Liver (tissue), 9 donors: ENCODE measurements around the gene GABPB1. TPM values are rescaled to one million over a fixed set of nuclear protein-coding genes. Genes with fewer than 3 reads are reported as not detected.

Experiments
- DNase-seq: peaks from one replicate; pipeline ENCODE4 v3.0.0-alpha.2; 2017; ENCODE audit warnings: low spot score
- H3K27ac ChIP-seq, 2 donors: one replicate each; pipeline ENCODE4 v1.7.0; 2013; ENCODE audit warnings: inconsistent platforms in 2 of 2, low read length in 2 of 2, control low read depth in 1 of 2, low read depth in 1 of 2, mild to moderate bottlenecking in 1 of 2
- H3K27me3 ChIP-seq, 4 donors: one replicate each; pipeline versions ENCODE4 v1.6.1 to v1.7.0; 2013; ENCODE audit warnings: low read length in 3 of 4, inconsistent platforms in 1 of 4, mild to moderate bottlenecking in 1 of 4, moderate library complexity in 1 of 4; ENCODE audit not compliant: control insufficient read depth in 4 of 4, insufficient read depth in 4 of 4
- H3K36me3 ChIP-seq, 4 donors: one replicate each; pipeline versions ENCODE4 v1.6.1 to v1.7.0; 2013; ENCODE audit warnings: low read length in 3 of 4, mild to moderate bottlenecking in 3 of 4, low read depth in 1 of 4, moderate library complexity in 1 of 4; ENCODE audit not compliant: control insufficient read depth in 4 of 4, insufficient read depth in 3 of 4
- H3K4me1 ChIP-seq, 4 donors: one replicate each; pipeline versions ENCODE4 v1.6.1 to v1.7.0; 2013; ENCODE audit warnings: low read length in 3 of 4, mild to moderate bottlenecking in 3 of 4, moderate library complexity in 1 of 4; ENCODE audit not compliant: control insufficient read depth in 4 of 4, insufficient read depth in 4 of 4
- H3K4me3 ChIP-seq, 3 donors: one replicate each; pipeline versions ENCODE4 v1.6.1 to v1.7.0; 2013; ENCODE audit warnings: low read length in 3 of 3, control low read depth in 1 of 3, low read depth in 1 of 3, mild to moderate bottlenecking in 1 of 3
- H3K9ac ChIP-seq, 2 donors: one replicate each; pipeline ENCODE4 v1.7.0; 2013; ENCODE audit warnings: low read length in 2 of 2, mild to moderate bottlenecking in 2 of 2, moderate library complexity in 2 of 2, control low read depth in 1 of 2, low read depth in 1 of 2
- H3K9me3 ChIP-seq, 4 donors: one replicate each; pipeline versions ENCODE4 v1.6.1 to v1.7.0; 2013; ENCODE audit warnings: low read length in 3 of 4; ENCODE audit not compliant: control insufficient read depth in 4 of 4
- ATF3 ChIP-seq: IDR thresholded peaks from 2 replicates; pipeline ENCODE4 v1.6.1; 2016; ENCODE audit warnings: antibody characterized with exemption
- EGR1 ChIP-seq, 2 donors: IDR thresholded peaks; 2 replicates each; pipeline ENCODE4 v1.6.1; 2016 to 2018; ENCODE audit warnings: antibody characterized with exemption in 2 of 2, low read depth in 2 of 2
- FOXA1 ChIP-seq: IDR thresholded peaks from 2 replicates; pipeline ENCODE4 v1.6.1; 2016; ENCODE audit warnings: antibody characterized with exemption
- FOXA2 ChIP-seq: IDR thresholded peaks from 2 replicates; pipeline ENCODE4 v1.6.1; 2016; ENCODE audit warnings: antibody characterized with exemption
- GABPA ChIP-seq, 2 donors: IDR thresholded peaks in 1 of 2; conservative IDR thresholded peaks in 1 of 2; 2 replicates each; pipeline ENCODE4 v1.6.1; 2016; ENCODE audit warnings: antibody characterized with exemption in 2 of 2, mild to moderate bottlenecking in 1 of 2, moderate library complexity in 1 of 2
- HNF4A ChIP-seq, 2 donors: conservative IDR thresholded peaks; 2 replicates each; pipeline ENCODE4 v1.6.1; 2016; ENCODE audit warnings: antibody characterized with exemption in 2 of 2, mild to moderate bottlenecking in 2 of 2
- HNF4G ChIP-seq: IDR thresholded peaks from 2 replicates; pipeline ENCODE4 v1.6.1; 2016; ENCODE audit warnings: antibody characterized with exemption
- JUND ChIP-seq, 2 donors: IDR thresholded peaks; 2 replicates each; pipeline ENCODE4 v1.6.1; 2016; ENCODE audit warnings: antibody characterized with exemption in 2 of 2
- MAX ChIP-seq: IDR thresholded peaks from 2 replicates; pipeline ENCODE4 v1.6.1; 2016; ENCODE audit warnings: antibody characterized with exemption
- NR2F2 ChIP-seq: IDR thresholded peaks from 2 replicates; pipeline ENCODE4 v1.6.1; 2016; ENCODE audit warnings: antibody characterized with exemption
- RAD21 ChIP-seq, 2 donors: IDR thresholded peaks; 2 replicates each; pipeline ENCODE4 v1.6.1; 2016; ENCODE audit warnings: antibody characterized with exemption in 2 of 2, mild to moderate bottlenecking in 2 of 2
- REST ChIP-seq: IDR thresholded peaks from 2 replicates; pipeline ENCODE4 v1.6.1; 2016; ENCODE audit warnings: antibody characterized with exemption, mild to moderate bottlenecking
- RXRA ChIP-seq, 2 donors: IDR thresholded peaks; 2 replicates each; pipeline ENCODE4 v1.6.1; 2017 to 2018; ENCODE audit warnings: antibody characterized with exemption in 2 of 2, mild to moderate bottlenecking in 1 of 2
- SP1 ChIP-seq: IDR thresholded peaks from 2 replicates; pipeline ENCODE4 v1.6.1; 2018; ENCODE audit warnings: antibody characterized with exemption, mild to moderate bottlenecking
- TAF1 ChIP-seq: conservative IDR thresholded peaks from 2 replicates; pipeline ENCODE4 v1.6.1; 2016; ENCODE audit warnings: antibody characterized with exemption, mild to moderate bottlenecking
- YY1 ChIP-seq: IDR thresholded peaks from 2 replicates; pipeline ENCODE4 v1.6.1; 2016; ENCODE audit warnings: antibody characterized with exemption, mild to moderate bottlenecking
- ZBTB33 ChIP-seq: IDR thresholded peaks from 2 replicates; pipeline ENCODE4 v1.6.1; 2016; ENCODE audit warnings: antibody characterized with exemption
- WGBS: extraction: QIAGEN DNeasy Blood & Tissue Kit; methylation state at CpG from one replicate; pipeline ENCODE4 v1.1.7; 2013; 5-methylcytosine and 5-hydroxymethylcytosine counted together
- polyA plus RNA-seq, 2 donors: library from polyadenylated mRNA; stranded (reverse) in 1 of 2; unstranded in 1 of 2; fragments of 200-250 nt in 1 of 2; fragments of >200 nt in 1 of 2; fragmentation: Nextera tagmentation in 1 of 2; extraction: Ambion mirVana in 1 of 2; gene quantifications; one replicate each; pipeline versions ENCODE4 v1.2.1 to v1.2.3, GENCODE V29; 2013 to 2015
- total RNA-seq, 2 donors: library from RNA; depleted of rRNA; stranded (reverse); fragments of >200 nt; gene quantifications; one replicate each; pipeline ENCODE4 v1.2.3, GENCODE V29; 2014
- TF ChIP-seq, protein P1 (sequence below): fragments of 150-350 bp; IDR thresholded peaks from 2 replicates; pipeline ENCODE4 v1.5.1; 2017; ENCODE audit warnings: improper control_type of control experiment, low read depth, low read length; ENCODE audit not compliant: missing input control
- donor health status: healthy.
- donor health status: healthy.
- donor health status: healthy.
- donor health status: healthy.
- donor health status: healthy.

The GABPB1 gene
- total and polyA plus RNA-seq, 4 donors, result 4.4 to 23.6 (median 9.8) TPM

GRCh38 chr15:50256188-50257041 lies 98.6 kb downstream of the GABPB1 start:
- WGBS, result 79% methylated on average over 5 of the region's 5 CpGs
- Histone ChIP-seq H3K4me1 (peaks cover under 1 to 2% (median under 1%) of the 10 kb centered on the region in 4 donors), H3K9me3 (no peaks in the 10 kb centered on the region), H3K9ac (no peak overlapping the region), H3K4me3 (no peak overlapping the region), H3K36me3 (no peaks in the 10 kb centered on the region), H3K27me3 (no peaks in the 10 kb centered on the region), H3K27ac (no peak overlapping the region)
- DNase-seq, result peak; percentile 10
- no peak for TF ChIP-seq ZBTB33
- no peak for TF ChIP-seq RXRA (IDR thresholded peaks at IDR 0.05)
- no peak for TF ChIP-seq ATF3
- TF ChIP-seq YY1, result no peak
- TF ChIP-seq FOXA1, result no peak
- no peak for TF ChIP-seq RAD21 (IDR thresholded peaks at IDR 0.05)
- TF ChIP-seq NR2F2, result no peak
- no peak for TF ChIP-seq GABPA (IDR thresholded peaks at IDR 0.05 in 1 of 2, conservative IDR thresholded peaks at IDR 0.05 in 1 of 2)
- TF ChIP-seq JUND (IDR thresholded peaks at IDR 0.05), result no peak
- TF ChIP-seq EGR1 (IDR thresholded peaks at IDR 0.05; ENCODE audit: low read depth in 2 of 2), result no peak
- no peak for TF ChIP-seq FOXA2
- no peak for TF ChIP-seq REST
- TF ChIP-seq TAF1, result no peak
- no peak for TF ChIP-seq HNF4A (conservative IDR thresholded peaks at IDR 0.05)
- no peak for TF ChIP-seq HNF4G
- TF ChIP-seq, protein P1, sequence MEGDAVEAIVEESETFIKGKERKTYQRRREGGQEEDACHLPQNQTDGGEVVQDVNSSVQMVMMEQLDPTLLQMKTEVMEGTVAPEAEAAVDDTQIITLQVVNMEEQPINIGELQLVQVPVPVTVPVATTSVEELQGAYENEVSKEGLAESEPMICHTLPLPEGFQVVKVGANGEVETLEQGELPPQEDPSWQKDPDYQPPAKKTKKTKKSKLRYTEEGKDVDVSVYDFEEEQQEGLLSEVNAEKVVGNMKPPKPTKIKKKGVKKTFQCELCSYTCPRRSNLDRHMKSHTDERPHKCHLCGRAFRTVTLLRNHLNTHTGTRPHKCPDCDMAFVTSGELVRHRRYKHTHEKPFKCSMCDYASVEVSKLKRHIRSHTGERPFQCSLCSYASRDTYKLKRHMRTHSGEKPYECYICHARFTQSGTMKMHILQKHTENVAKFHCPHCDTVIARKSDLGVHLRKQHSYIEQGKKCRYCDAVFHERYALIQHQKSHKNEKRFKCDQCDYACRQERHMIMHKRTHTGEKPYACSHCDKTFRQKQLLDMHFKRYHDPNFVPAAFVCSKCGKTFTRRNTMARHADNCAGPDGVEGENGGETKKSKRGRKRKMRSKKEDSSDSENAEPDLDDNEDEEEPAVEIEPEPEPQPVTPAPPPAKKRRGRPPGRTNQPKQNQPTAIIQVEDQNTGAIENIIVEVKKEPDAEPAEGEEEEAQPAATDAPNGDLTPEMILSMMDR, result no peak
- TF ChIP-seq MAX, result no peak
- no peak for TF ChIP-seq SP1
